ENCODE data around the gene P2RY12. TPM values are rescaled to one million over a fixed set of nuclear protein-coding genes. Genes with fewer than 3 reads are reported as not detected.

P2RY12 gene
- total and polyA plus RNA-seq, 9 of the 15 experiments (the other 6 are each of a cell fraction or from before 2014, with no cell fraction given), result not detected

DNA sequence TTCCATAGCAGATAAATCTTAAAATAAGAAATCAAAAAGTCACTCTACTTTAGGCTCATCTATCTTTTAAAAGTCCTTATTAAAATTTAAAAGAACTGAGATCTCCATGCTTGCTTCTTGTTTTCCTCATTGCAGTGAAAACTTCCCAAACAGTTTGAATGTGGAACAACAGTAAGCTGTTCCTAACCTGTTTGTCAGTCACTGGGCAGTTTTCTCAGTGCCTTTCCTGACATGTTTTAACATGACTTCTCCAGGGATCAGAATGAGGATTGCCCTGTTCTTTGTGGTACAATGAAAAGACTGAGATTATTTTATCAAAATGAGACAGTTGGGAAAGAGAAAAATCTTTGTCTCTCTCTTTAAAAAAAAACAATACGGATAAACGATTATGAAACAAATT lies 68.7 kb downstream of the P2RY12 start:
- BruUV-seq (replicated peaks), result no TSS peak
- Histone ChIP-seq H3K9me3 (replicated peaks; ENCODE audit: control insufficient read depth, insufficient read depth, low read depth, low read length) (no peaks in the 10 kb centered on the region), H3K36me3 (ENCODE audit: control insufficient read depth, insufficient read depth, low read length) (no peaks in the 10 kb centered on the region), H3K4me1 (replicated peaks in 1 of 2; ENCODE audit: control insufficient read depth in 2 of 2, insufficient read depth in 2 of 2, low read length in 2 of 2) (no peaks in the 10 kb centered on the region), H3K79me2 (ENCODE audit: control insufficient read depth, insufficient read depth, low read length) (no peaks in the 10 kb centered on the region), H3K4me3 (no peak overlapping the region), H3K4me2 (ENCODE audit: insufficient read depth, low read length) (no peak overlapping the region), H2AFZ (ENCODE audit: low read depth, low read length) (no peak overlapping the region), H3K27ac (ENCODE audit: extremely low read depth, low read depth, low read length) (no peak overlapping the region), H4K20me1 (replicated peaks; ENCODE audit: control insufficient read depth, insufficient read depth, low read length) (no peaks in the 10 kb centered on the region), H3K9me1 (ENCODE audit: control insufficient read depth, insufficient read depth, low read length) (no peaks in the 10 kb centered on the region), H3K9ac (ENCODE audit: insufficient read depth in 1 of 2, low read depth in 2 of 2, low read length in 2 of 2) (no peak overlapping the region), H3K27me3 (ENCODE audit: control insufficient read depth in 2 of 2, insufficient read depth in 2 of 2, low read length in 2 of 2) (peaks cover 4 to 12% of the 10 kb centered on the region in 2 experiments; a peak in 4 of 5 replicates)
- TF ChIP-seq CBX1 (IDR thresholded peaks at IDR 0.05; ENCODE audit: low read depth) (no peak), MTF1 (CRISPR knock-in tag; IDR thresholded peaks at IDR 0.05; ENCODE audit: borderline replicate concordance) (no peak)
- TF ChIP-seq, protein P1, sequence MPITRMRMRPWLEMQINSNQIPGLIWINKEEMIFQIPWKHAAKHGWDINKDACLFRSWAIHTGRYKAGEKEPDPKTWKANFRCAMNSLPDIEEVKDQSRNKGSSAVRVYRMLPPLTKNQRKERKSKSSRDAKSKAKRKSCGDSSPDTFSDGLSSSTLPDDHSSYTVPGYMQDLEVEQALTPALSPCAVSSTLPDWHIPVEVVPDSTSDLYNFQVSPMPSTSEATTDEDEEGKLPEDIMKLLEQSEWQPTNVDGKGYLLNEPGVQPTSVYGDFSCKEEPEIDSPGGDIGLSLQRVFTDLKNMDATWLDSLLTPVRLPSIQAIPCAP (CRISPR knock-in tag; IDR thresholded peaks at IDR 0.05; ENCODE audit: borderline replicate concordance), result no peak
- TF ChIP-seq, protein P2, sequence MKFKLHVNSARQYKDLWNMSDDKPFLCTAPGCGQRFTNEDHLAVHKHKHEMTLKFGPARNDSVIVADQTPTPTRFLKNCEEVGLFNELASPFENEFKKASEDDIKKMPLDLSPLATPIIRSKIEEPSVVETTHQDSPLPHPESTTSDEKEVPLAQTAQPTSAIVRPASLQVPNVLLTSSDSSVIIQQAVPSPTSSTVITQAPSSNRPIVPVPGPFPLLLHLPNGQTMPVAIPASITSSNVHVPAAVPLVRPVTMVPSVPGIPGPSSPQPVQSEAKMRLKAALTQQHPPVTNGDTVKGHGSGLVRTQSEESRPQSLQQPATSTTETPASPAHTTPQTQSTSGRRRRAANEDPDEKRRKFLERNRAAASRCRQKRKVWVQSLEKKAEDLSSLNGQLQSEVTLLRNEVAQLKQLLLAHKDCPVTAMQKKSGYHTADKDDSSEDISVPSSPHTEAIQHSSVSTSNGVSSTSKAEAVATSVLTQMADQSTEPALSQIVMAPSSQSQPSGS (CRISPR knock-in tag; IDR thresholded peaks at IDR 0.05), result no peak
- TF ChIP-seq, protein P3, sequence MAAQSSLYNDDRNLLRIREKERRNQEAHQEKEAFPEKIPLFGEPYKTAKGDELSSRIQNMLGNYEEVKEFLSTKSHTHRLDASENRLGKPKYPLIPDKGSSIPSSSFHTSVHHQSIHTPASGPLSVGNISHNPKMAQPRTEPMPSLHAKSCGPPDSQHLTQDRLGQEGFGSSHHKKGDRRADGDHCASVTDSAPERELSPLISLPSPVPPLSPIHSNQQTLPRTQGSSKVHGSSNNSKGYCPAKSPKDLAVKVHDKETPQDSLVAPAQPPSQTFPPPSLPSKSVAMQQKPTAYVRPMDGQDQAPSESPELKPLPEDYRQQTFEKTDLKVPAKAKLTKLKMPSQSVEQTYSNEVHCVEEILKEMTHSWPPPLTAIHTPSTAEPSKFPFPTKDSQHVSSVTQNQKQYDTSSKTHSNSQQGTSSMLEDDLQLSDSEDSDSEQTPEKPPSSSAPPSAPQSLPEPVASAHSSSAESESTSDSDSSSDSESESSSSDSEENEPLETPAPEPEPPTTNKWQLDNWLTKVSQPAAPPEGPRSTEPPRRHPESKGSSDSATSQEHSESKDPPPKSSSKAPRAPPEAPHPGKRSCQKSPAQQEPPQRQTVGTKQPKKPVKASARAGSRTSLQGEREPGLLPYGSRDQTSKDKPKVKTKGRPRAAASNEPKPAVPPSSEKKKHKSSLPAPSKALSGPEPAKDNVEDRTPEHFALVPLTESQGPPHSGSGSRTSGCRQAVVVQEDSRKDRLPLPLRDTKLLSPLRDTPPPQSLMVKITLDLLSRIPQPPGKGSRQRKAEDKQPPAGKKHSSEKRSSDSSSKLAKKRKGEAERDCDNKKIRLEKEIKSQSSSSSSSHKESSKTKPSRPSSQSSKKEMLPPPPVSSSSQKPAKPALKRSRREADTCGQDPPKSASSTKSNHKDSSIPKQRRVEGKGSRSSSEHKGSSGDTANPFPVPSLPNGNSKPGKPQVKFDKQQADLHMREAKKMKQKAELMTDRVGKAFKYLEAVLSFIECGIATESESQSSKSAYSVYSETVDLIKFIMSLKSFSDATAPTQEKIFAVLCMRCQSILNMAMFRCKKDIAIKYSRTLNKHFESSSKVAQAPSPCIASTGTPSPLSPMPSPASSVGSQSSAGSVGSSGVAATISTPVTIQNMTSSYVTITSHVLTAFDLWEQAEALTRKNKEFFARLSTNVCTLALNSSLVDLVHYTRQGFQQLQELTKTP (IDR thresholded peaks at IDR 0.05; ENCODE audit: low read depth in 1 of 2, partially characterized antibody in 2 of 2), result no peak
- in situ Hi-C loops (cut with MboI) (no loop called here), intact Hi-C loops (cut with micrococcal nuclease) (no loop called here)
- WGBS (ENCODE audit: insufficient coverage, low coverage, missing lambda C conversion rate), result 0% methylated on average over 2 of the region's 2 CpGs
- DNase-seq (ENCODE audit: extremely low read depth in 1 of 4, low spot score in 3 of 4) (no peak), ATAC-seq (no peak), FAIRE-seq (no peak)
- ChIA-PET POLR2A (no interaction called here), CTCF (ENCODE audit: low intra/inter-chr PET ratio) (no interaction called here)

Data from K562 (cell line).